Liver (tissue), 9 donors: ENCODE results near the gene FLOT2. TPM values are rescaled to one million over a fixed set of nuclear protein-coding genes. Genes with fewer than 3 reads are reported as not detected.

Experiments
- DNase-seq: peaks from one replicate; pipeline ENCODE4 v3.0.0-alpha.2; 2017; ENCODE audit warnings: low spot score
- H3K27ac ChIP-seq, 2 donors: one replicate each; pipeline ENCODE4 v1.7.0; 2013; ENCODE audit warnings: inconsistent platforms in 2 of 2, low read length in 2 of 2, control low read depth in 1 of 2, low read depth in 1 of 2, mild to moderate bottlenecking in 1 of 2
- H3K27me3 ChIP-seq, 4 donors: one replicate each; pipeline versions ENCODE4 v1.6.1 to v1.7.0; 2013; ENCODE audit warnings: low read length in 3 of 4, inconsistent platforms in 1 of 4, mild to moderate bottlenecking in 1 of 4, moderate library complexity in 1 of 4; ENCODE audit not compliant: control insufficient read depth in 4 of 4, insufficient read depth in 4 of 4
- H3K36me3 ChIP-seq, 4 donors: one replicate each; pipeline versions ENCODE4 v1.6.1 to v1.7.0; 2013; ENCODE audit warnings: low read length in 3 of 4, mild to moderate bottlenecking in 3 of 4, low read depth in 1 of 4, moderate library complexity in 1 of 4; ENCODE audit not compliant: control insufficient read depth in 4 of 4, insufficient read depth in 3 of 4
- H3K4me1 ChIP-seq, 4 donors: one replicate each; pipeline versions ENCODE4 v1.6.1 to v1.7.0; 2013; ENCODE audit warnings: low read length in 3 of 4, mild to moderate bottlenecking in 3 of 4, moderate library complexity in 1 of 4; ENCODE audit not compliant: control insufficient read depth in 4 of 4, insufficient read depth in 4 of 4
- H3K4me3 ChIP-seq, 3 donors: one replicate each; pipeline versions ENCODE4 v1.6.1 to v1.7.0; 2013; ENCODE audit warnings: low read length in 3 of 3, control low read depth in 1 of 3, low read depth in 1 of 3, mild to moderate bottlenecking in 1 of 3
- H3K9ac ChIP-seq, 2 donors: one replicate each; pipeline ENCODE4 v1.7.0; 2013; ENCODE audit warnings: low read length in 2 of 2, mild to moderate bottlenecking in 2 of 2, moderate library complexity in 2 of 2, control low read depth in 1 of 2, low read depth in 1 of 2
- H3K9me3 ChIP-seq, 4 donors: one replicate each; pipeline versions ENCODE4 v1.6.1 to v1.7.0; 2013; ENCODE audit warnings: low read length in 3 of 4; ENCODE audit not compliant: control insufficient read depth in 4 of 4
- EGR1 ChIP-seq, 2 donors: IDR thresholded peaks; 2 replicates each; pipeline ENCODE4 v1.6.1; 2016 to 2018; ENCODE audit warnings: antibody characterized with exemption in 2 of 2, low read depth in 2 of 2
- FOXA1 ChIP-seq: IDR thresholded peaks from 2 replicates; pipeline ENCODE4 v1.6.1; 2016; ENCODE audit warnings: antibody characterized with exemption
- FOXA2 ChIP-seq: IDR thresholded peaks from 2 replicates; pipeline ENCODE4 v1.6.1; 2016; ENCODE audit warnings: antibody characterized with exemption
- GABPA ChIP-seq, 2 donors: IDR thresholded peaks in 1 of 2; conservative IDR thresholded peaks in 1 of 2; 2 replicates each; pipeline ENCODE4 v1.6.1; 2016; ENCODE audit warnings: antibody characterized with exemption in 2 of 2, mild to moderate bottlenecking in 1 of 2, moderate library complexity in 1 of 2
- HNF4A ChIP-seq, 2 donors: conservative IDR thresholded peaks; 2 replicates each; pipeline ENCODE4 v1.6.1; 2016; ENCODE audit warnings: antibody characterized with exemption in 2 of 2, mild to moderate bottlenecking in 2 of 2
- HNF4G ChIP-seq: IDR thresholded peaks from 2 replicates; pipeline ENCODE4 v1.6.1; 2016; ENCODE audit warnings: antibody characterized with exemption
- JUND ChIP-seq, 2 donors: IDR thresholded peaks; 2 replicates each; pipeline ENCODE4 v1.6.1; 2016; ENCODE audit warnings: antibody characterized with exemption in 2 of 2
- MAX ChIP-seq: IDR thresholded peaks from 2 replicates; pipeline ENCODE4 v1.6.1; 2016; ENCODE audit warnings: antibody characterized with exemption
- NR2F2 ChIP-seq: IDR thresholded peaks from 2 replicates; pipeline ENCODE4 v1.6.1; 2016; ENCODE audit warnings: antibody characterized with exemption
- RAD21 ChIP-seq, 2 donors: IDR thresholded peaks; 2 replicates each; pipeline ENCODE4 v1.6.1; 2016; ENCODE audit warnings: antibody characterized with exemption in 2 of 2, mild to moderate bottlenecking in 2 of 2
- RXRA ChIP-seq, 2 donors: IDR thresholded peaks; 2 replicates each; pipeline ENCODE4 v1.6.1; 2017 to 2018; ENCODE audit warnings: antibody characterized with exemption in 2 of 2, mild to moderate bottlenecking in 1 of 2
- SP1 ChIP-seq: IDR thresholded peaks from 2 replicates; pipeline ENCODE4 v1.6.1; 2018; ENCODE audit warnings: antibody characterized with exemption, mild to moderate bottlenecking
- TAF1 ChIP-seq: conservative IDR thresholded peaks from 2 replicates; pipeline ENCODE4 v1.6.1; 2016; ENCODE audit warnings: antibody characterized with exemption, mild to moderate bottlenecking
- YY1 ChIP-seq: IDR thresholded peaks from 2 replicates; pipeline ENCODE4 v1.6.1; 2016; ENCODE audit warnings: antibody characterized with exemption, mild to moderate bottlenecking
- ZBTB33 ChIP-seq: IDR thresholded peaks from 2 replicates; pipeline ENCODE4 v1.6.1; 2016; ENCODE audit warnings: antibody characterized with exemption
- WGBS: extraction: QIAGEN DNeasy Blood & Tissue Kit; methylation state at CpG from one replicate; pipeline ENCODE4 v1.1.7; 2013; 5-methylcytosine and 5-hydroxymethylcytosine counted together
- polyA plus RNA-seq, 2 donors: library from polyadenylated mRNA; stranded (reverse) in 1 of 2; unstranded in 1 of 2; fragments of 200-250 nt in 1 of 2; fragments of >200 nt in 1 of 2; fragmentation: Nextera tagmentation in 1 of 2; extraction: Ambion mirVana in 1 of 2; gene quantifications; one replicate each; pipeline versions ENCODE4 v1.2.1 to v1.2.3, GENCODE V29; 2013 to 2015
- total RNA-seq, 2 donors: library from RNA; depleted of rRNA; stranded (reverse); fragments of >200 nt; gene quantifications; one replicate each; pipeline ENCODE4 v1.2.3, GENCODE V29; 2014
- TF ChIP-seq, protein P1 (sequence below): IDR thresholded peaks from 2 replicates; pipeline ENCODE4 v1.6.1; 2016; ENCODE audit warnings: antibody characterized with exemption, mild to moderate bottlenecking
- TF ChIP-seq, protein P2 (sequence below): IDR thresholded peaks from 2 replicates; pipeline ENCODE4 v1.6.1; 2016; ENCODE audit warnings: antibody characterized with exemption
- TF ChIP-seq, protein P3 (sequence below): fragments of 150-350 bp; IDR thresholded peaks from 2 replicates; pipeline ENCODE4 v1.5.1; 2017; ENCODE audit warnings: improper control_type of control experiment, low read depth, low read length; ENCODE audit not compliant: missing input control
- donor health status: healthy.
- donor health status: healthy.
- donor health status: healthy.
- donor health status: healthy.
- donor health status: healthy.

Gene FLOT2
- total and polyA plus RNA-seq, 4 donors: 61.6 to 100 (median 69.4) TPM

DNA sequence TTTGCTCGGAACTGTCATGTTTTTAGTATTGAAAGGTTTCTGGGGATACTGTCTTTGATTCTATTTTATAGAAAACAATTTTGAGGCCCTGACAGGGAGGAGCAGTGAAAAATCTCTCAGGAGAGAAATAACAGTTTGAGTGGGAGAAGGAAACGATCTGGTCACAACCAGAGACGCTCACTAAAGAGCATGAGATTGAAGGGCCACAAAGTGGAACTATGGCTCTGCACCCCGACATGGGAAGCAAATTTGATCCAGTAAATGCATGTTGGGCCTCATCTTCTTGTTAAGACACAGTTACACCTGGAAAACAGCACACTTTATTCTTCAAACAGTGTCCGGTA lies 42.2 kb downstream of the FLOT2 start:
- H3K9ac ChIP-seq: peak overlapping the region; percentile 74 to 92
- H3K4me3 ChIP-seq: peak overlapping the region; percentile 66 to 96 (median 73)
- peaks cover 2 to 22% (median 17%) of the 10 kb centered on the region in 4 donors for H3K36me3 ChIP-seq
- DNase-seq: no peak
- no peak for TF ChIP-seq HNF4G
- TF ChIP-seq FOXA1: no peak
- no peak for TF ChIP-seq GABPA (IDR thresholded peaks at IDR 0.05 in 1 of 2, conservative IDR thresholded peaks at IDR 0.05 in 1 of 2)
- TF ChIP-seq, protein P1, sequence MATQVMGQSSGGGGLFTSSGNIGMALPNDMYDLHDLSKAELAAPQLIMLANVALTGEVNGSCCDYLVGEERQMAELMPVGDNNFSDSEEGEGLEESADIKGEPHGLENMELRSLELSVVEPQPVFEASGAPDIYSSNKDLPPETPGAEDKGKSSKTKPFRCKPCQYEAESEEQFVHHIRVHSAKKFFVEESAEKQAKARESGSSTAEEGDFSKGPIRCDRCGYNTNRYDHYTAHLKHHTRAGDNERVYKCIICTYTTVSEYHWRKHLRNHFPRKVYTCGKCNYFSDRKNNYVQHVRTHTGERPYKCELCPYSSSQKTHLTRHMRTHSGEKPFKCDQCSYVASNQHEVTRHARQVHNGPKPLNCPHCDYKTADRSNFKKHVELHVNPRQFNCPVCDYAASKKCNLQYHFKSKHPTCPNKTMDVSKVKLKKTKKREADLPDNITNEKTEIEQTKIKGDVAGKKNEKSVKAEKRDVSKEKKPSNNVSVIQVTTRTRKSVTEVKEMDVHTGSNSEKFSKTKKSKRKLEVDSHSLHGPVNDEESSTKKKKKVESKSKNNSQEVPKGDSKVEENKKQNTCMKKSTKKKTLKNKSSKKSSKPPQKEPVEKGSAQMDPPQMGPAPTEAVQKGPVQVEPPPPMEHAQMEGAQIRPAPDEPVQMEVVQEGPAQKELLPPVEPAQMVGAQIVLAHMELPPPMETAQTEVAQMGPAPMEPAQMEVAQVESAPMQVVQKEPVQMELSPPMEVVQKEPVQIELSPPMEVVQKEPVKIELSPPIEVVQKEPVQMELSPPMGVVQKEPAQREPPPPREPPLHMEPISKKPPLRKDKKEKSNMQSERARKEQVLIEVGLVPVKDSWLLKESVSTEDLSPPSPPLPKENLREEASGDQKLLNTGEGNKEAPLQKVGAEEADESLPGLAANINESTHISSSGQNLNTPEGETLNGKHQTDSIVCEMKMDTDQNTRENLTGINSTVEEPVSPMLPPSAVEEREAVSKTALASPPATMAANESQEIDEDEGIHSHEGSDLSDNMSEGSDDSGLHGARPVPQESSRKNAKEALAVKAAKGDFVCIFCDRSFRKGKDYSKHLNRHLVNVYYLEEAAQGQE: no peak
- TF ChIP-seq, protein P2, sequence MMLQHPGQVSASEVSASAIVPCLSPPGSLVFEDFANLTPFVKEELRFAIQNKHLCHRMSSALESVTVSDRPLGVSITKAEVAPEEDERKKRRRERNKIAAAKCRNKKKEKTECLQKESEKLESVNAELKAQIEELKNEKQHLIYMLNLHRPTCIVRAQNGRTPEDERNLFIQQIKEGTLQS: no peak
- TF ChIP-seq SP1: no peak
- peaks cover 1 to 18% (median 11%) of the 10 kb centered on the region in 4 donors for H3K4me1 ChIP-seq
- 19% methylated on average over 5 of the region's 5 CpGs for WGBS
- peak overlapping the region; percentile 26 to 62 for H3K27ac ChIP-seq
- no peaks in the 10 kb centered on the region for H3K27me3 ChIP-seq
- H3K9me3 ChIP-seq: no peaks in the 10 kb centered on the region

- Histone ChIP-seq H3K9ac (peak within 1 kb of the TSS; percentile 74 to 92), H3K27me3 (no peaks in the 10 kb centered on the region), H3K27ac (peak within 1 kb of the TSS; percentile 38 to 62), H3K4me1 (peaks cover 1 to 18% (median 11%) of the 10 kb centered on the region in 4 donors), H3K9me3 (no peaks in the 10 kb centered on the region), H3K36me3 (peaks cover 0 to 20% (median 16%) of the 10 kb centered on the region in 4 donors), H3K4me3 (peak within 1 kb of the TSS; percentile 66 to 96 (median 73))
- TF ChIP-seq RAD21 (IDR thresholded peaks at IDR 0.05) (peak; percentile 54 to 61), SP1 (peak; percentile 43), GABPA (IDR thresholded peaks at IDR 0.05 in 1 of 2, conservative IDR thresholded peaks at IDR 0.05 in 1 of 2) (peak in 1 of 2 donors; percentile 62), HNF4G (no peak), FOXA1 (no peak), YY1 (peak; percentile 99), ZBTB33 (peak; percentile 74), TAF1 (peak; percentile 73), FOXA2 (no peak), NR2F2 (no peak), MAX (peak; percentile 63), EGR1 (IDR thresholded peaks at IDR 0.05; ENCODE audit: low read depth in 2 of 2) (no peak), RXRA (IDR thresholded peaks at IDR 0.05) (no peak), JUND (IDR thresholded peaks at IDR 0.05) (no peak), HNF4A (conservative IDR thresholded peaks at IDR 0.05) (no peak)
- TF ChIP-seq, protein P1: peak; percentile 39
- TF ChIP-seq, protein P3, sequence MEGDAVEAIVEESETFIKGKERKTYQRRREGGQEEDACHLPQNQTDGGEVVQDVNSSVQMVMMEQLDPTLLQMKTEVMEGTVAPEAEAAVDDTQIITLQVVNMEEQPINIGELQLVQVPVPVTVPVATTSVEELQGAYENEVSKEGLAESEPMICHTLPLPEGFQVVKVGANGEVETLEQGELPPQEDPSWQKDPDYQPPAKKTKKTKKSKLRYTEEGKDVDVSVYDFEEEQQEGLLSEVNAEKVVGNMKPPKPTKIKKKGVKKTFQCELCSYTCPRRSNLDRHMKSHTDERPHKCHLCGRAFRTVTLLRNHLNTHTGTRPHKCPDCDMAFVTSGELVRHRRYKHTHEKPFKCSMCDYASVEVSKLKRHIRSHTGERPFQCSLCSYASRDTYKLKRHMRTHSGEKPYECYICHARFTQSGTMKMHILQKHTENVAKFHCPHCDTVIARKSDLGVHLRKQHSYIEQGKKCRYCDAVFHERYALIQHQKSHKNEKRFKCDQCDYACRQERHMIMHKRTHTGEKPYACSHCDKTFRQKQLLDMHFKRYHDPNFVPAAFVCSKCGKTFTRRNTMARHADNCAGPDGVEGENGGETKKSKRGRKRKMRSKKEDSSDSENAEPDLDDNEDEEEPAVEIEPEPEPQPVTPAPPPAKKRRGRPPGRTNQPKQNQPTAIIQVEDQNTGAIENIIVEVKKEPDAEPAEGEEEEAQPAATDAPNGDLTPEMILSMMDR: no peak
- TF ChIP-seq, protein P2: no peak
- 1% methylated on average over 42 of the region's 42 CpGs for WGBS
- peak; percentile 80 for DNase-seq
These were observed 42.8 kb downstream of the FLOT2 start, which contains the start of gene ERAL1 for GRCh38 chr17:28854457-28855335. Gene ERAL1, plus strand, starts transcription at chr17:28855016. Its CDS starts 19 bp downstream, at chr17:28855035.
